D721Med (cell line): Measurements from ENCODE around the gene ATP13A2.

Experiments used
- DNase-seq: peaks from one replicate; pipeline ENCODE4 v3.0.0; 2011; ENCODE audit warnings: low spot score; ENCODE audit not compliant: insufficient read length
- FAIRE-seq: peaks from 2 replicates; lab custom pipeline; 2011; peaks lifted over from hg19 to GRCh38; lab: Jason Lieb, UNC
- CTCF ChIP-seq: IDR thresholded peaks from 2 replicates; pipeline ENCODE4 v1.5.1; 2012; ENCODE audit warnings: mild to moderate bottlenecking, control low read depth; ENCODE audit not compliant: insufficient read depth; ENCODE audit errors: missing control alignments

Gene ATP13A2

GRCh38 chr1:17045634-17046333 lies 34.1 kb upstream of the ATP13A2 start:
- FAIRE-seq (no peak), DNase-seq (no peak)
- peak; percentile 72 for TF ChIP-seq CTCF

- no peak for TF ChIP-seq CTCF
- no peak for FAIRE-seq
- DNase-seq = no peak
These were observed 33.4 kb upstream of the ATP13A2 start for GRCh38 chr1:17045150-17045549.

GRCh38 chr1:17043676-17044075 lies 31.9 kb upstream of the ATP13A2 start:
- DNase-seq (no peak), FAIRE-seq (no peak)
- TF ChIP-seq CTCF = no peak

- no peak for TF ChIP-seq CTCF
- FAIRE-seq = no peak
- no peak for DNase-seq
These were observed 28.4 kb upstream of the ATP13A2 start for GRCh38 chr1:17040135-17040534.

GRCh38 chr1:17039522-17039921 lies 27.8 kb upstream of the ATP13A2 start:
- no peak for DNase-seq
- FAIRE-seq = no peak
- TF ChIP-seq CTCF = no peak

- no peak for TF ChIP-seq CTCF
- DNase-seq (no peak), FAIRE-seq (no peak)
These were observed 21.8 kb upstream of the ATP13A2 start for GRCh38 chr1:17033481-17033880.

GRCh38 chr1:17032741-17033140 lies 21.0 kb upstream of the ATP13A2 start:
- FAIRE-seq = no peak
- TF ChIP-seq CTCF = no peak
- DNase-seq = no peak
